Measurements from ENCODE around the gene MSH5. TPM values are rescaled to one million over a fixed set of nuclear protein-coding genes. Genes with fewer than 3 reads are reported as not detected.

The MSH5 gene
- total and polyA plus RNA-seq, 9 of the 15 experiments (the other 6 are each of a cell fraction or from before 2014, with no cell fraction given): 12.5 to 104 (median 46.6) TPM

DNA sequence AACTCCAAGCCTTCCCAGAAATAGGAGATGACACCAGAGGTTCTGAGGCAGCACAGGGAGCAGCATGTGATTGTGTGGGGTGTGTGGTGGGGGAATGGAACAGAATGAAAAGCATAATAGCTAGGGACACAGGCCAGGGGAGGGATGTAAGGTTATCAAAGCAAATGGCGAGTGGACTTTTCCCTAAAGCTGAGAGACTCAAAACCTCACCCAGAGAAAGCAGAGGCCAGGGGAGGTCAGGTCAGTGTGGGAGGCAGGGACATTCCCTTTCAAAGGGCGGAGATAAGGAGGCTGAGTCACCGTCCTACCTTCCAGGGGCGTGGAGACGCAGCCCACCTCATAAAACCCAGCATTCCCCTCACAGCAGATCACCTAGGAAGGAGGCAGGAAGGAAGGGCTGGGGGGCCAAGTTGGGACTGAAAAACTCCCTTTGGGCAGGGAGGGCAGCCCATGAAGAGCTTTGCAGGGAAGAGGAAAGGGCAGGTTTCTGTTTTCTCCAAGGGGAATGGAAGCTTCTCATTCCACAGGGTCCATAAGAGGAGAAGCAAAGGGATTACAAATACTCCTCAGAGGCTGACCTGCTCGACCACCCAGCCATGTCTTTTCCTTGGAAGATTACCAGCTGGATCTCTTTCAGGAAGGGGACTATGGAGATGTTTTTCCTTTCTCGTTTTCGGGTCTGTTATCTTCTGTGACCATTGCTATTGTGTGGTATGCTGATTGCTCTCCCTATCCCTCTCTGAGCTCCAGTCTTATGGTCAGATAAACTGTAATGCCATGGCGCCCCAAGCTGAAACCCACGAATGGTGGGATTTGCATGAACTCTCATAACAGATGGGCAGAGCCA lies 49.4 kb upstream of the MSH5 start (continued):
- peak; percentile 13; the same call in 1 of the 2 replicates for TF ChIP-seq LARP7 (IDR thresholded peaks at IDR 0.05)
- TF ChIP-seq EP300 (IDR thresholded peaks at IDR 0.05; ENCODE audit: low read length): peak; percentile 92
- no peak for TF ChIP-seq ZNF436 (CRISPR knock-in tag; IDR thresholded peaks at IDR 0.05)
- peak; percentile 51; the same call in 1 of the 2 replicates for TF ChIP-seq HLTF (IDR thresholded peaks at IDR 0.05)
- peak; percentile 89 to 92 for TF ChIP-seq KDM1A (IDR thresholded peaks at IDR 0.05)
- TF ChIP-seq, protein P1, sequence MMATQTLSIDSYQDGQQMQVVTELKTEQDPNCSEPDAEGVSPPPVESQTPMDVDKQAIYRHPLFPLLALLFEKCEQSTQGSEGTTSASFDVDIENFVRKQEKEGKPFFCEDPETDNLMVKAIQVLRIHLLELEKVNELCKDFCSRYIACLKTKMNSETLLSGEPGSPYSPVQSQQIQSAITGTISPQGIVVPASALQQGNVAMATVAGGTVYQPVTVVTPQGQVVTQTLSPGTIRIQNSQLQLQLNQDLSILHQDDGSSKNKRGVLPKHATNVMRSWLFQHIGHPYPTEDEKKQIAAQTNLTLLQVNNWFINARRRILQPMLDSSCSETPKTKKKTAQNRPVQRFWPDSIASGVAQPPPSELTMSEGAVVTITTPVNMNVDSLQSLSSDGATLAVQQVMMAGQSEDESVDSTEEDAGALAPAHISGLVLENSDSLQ (IDR thresholded peaks at IDR 0.05): no peak
- TF ChIP-seq MAFG (tag; conservative IDR thresholded peaks at IDR 0.05): peak; percentile 86
- peak; percentile 71 for TF ChIP-seq CREM (IDR thresholded peaks at IDR 0.05; ENCODE audit: low read depth)
- TF ChIP-seq, protein P2, sequence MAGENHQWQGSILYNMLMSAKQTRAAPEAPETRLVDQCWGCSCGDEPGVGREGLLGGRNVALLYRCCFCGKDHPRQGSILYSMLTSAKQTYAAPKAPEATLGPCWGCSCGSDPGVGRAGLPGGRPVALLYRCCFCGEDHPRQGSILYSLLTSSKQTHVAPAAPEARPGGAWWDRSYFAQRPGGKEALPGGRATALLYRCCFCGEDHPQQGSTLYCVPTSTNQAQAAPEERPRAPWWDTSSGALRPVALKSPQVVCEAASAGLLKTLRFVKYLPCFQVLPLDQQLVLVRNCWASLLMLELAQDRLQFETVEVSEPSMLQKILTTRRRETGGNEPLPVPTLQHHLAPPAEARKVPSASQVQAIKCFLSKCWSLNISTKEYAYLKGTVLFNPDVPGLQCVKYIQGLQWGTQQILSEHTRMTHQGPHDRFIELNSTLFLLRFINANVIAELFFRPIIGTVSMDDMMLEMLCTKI (IDR thresholded peaks at IDR 0.05; ENCODE audit: partially characterized antibody): no peak
- TF ChIP-seq ETV6 (IDR thresholded peaks at IDR 0.05; ENCODE audit: borderline replicate concordance in 1 of 2, low read depth in 2 of 2, low read length in 1 of 2): peak in 1 of 2 experiments; percentile 48; a peak in 1 of 4 replicates
- TF ChIP-seq ETV6 (CRISPR knock-in tag; IDR thresholded peaks at IDR 0.05; ENCODE audit: borderline replicate concordance): 0 out of 2 replicates have a peak, but pooled peaks have one; percentile 34
- TF ChIP-seq CTCFL (IDR thresholded peaks at IDR 0.05; ENCODE audit: borderline replicate concordance, insufficient read depth, low read depth, low read length, poor library complexity, severe bottlenecking): no peak
- TF ChIP-seq PBX2 (CRISPR knock-in tag; IDR thresholded peaks at IDR 0.05; ENCODE audit: low read depth): no peak
- TF ChIP-seq PBX2 (tag; conservative IDR thresholded peaks at IDR 0.05; ENCODE audit: low read depth): 0 out of 2 replicates have a peak, but pooled peaks have one; percentile 28
- TF ChIP-seq ELK3 (CRISPR knock-in tag; IDR thresholded peaks at IDR 0.05): no peak
- peak; percentile 75; the same call in 1 of the 2 replicates for TF ChIP-seq SMAD3 (CRISPR knock-in tag; conservative IDR thresholded peaks at IDR 0.05)
- peak; percentile 85 for TF ChIP-seq ZNF316 (IDR thresholded peaks at IDR 0.05)
- peak in 1 of 2 experiments; percentile 54; a peak in 1 of 4 replicates for TF ChIP-seq KDM4B (IDR thresholded peaks at IDR 0.05; ENCODE audit: borderline replicate concordance in 2 of 2, low read depth in 1 of 2)
- TF ChIP-seq NCOR1 (IDR thresholded peaks at IDR 0.05): peak; percentile 81
- no peak for TF ChIP-seq PTTG1 (tag; IDR thresholded peaks at IDR 0.05; ENCODE audit: low read depth)
